GM19452 (cell line): Measurements from ENCODE around the gene KCNIP1.

ENCODE experiments used
- ATAC-seq: cut with Tn5 transposase; IDR thresholded peaks from one replicate; pipeline ENCODE4 v1.9.1; 2021; ENCODE audit not compliant: unreplicated experiment

The KCNIP1 gene

DNA sequence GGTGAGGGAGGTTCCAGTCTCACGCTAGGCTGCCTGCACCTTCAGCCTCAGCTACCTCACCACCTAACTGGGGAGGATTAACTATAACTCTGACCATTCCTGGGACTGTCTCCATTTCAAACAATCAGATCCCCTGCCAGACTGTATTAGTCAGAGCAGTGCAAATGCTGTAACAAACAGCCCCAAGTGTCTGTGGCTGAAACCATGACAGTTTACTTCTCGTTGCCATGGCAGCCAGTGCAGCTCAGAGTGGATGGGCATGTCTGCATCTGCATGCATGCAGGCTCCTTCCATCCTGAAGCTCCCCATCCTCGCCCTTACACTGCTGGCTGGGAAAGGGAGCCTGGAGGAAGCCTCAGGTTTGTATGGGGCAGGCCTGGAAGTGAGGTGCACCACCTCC, 86.7 kb downstream of the KCNIP1 start:
- ATAC-seq, result no peak

DNA sequence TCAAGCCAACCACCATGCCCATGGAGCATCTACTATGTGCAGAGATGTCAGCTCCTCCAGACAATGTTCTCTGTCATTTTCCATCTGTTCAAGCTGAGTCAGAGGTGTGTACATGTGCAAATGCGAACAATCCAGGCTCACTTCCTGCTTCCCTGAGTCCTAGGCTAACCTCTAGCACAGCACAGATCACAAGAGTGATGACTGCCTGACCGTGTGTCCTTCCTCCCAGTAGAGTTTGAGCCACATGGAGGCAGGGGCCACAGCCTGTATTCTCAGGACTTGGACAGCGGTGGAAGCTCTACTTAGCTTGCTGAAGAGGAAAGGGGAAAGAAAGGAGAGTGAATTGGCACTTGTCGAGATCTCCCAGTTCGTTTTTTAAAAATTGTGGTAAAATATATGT, 87.2 kb downstream of the KCNIP1 start:
- no peak for ATAC-seq

DNA sequence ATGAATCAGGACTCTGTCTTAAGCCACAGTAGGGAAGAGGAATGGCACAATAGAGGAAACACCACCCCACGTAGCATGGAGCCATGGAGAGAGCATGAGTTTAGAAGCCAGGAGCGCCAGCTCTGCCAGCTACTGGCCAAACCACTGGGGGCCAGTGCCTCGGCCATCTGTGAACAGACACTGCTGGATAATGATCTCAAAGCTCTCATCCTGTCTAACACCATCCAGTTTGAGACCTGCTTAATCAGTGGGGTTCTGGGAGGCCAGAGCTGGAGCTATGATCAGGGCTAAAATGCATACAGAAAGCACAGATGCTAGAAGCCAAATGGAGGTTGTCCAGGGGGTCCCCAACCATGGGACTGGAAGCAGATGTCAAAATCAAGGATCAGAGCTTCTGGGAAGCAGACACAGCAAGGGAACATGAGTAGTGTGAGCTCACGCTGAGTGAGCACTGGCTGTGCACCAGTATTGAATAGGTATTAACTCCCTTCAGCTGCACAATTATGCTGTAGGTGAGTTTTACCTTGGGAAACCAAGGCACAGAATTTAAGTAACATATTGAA, 92.7 kb downstream of the KCNIP1 start:
- no peak for ATAC-seq

DNA sequence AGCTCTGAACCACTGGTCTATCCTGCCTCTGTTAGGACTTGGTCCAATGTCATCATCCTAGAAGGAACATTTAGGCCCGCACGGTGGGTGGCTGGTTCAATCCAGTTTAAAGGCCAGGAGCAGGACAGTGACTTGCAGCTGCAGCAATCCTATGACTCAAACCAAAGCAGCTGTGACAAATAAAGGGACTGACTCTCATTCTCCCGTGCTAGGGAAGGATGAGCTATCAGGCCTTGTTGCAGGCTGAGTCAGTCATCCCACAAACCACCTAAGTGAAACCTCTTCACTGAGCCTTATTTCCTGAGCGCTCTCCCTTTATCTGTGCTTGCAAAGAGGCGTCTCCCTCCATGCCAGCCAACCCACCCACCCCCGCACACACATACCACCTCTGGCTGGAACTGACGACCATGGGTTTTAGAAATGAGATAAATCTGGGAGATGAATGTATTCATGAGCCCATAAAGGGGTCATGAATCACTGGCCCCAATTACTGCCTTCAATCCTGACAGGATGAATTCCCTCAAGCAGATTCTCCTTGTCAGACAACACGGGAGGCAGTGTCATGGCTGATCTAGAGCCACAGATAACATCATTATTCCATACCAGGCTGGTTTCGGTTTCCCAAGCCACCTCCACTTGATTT, 93.4 kb downstream of the KCNIP1 start:
- ATAC-seq, result peak; percentile 57

DNA sequence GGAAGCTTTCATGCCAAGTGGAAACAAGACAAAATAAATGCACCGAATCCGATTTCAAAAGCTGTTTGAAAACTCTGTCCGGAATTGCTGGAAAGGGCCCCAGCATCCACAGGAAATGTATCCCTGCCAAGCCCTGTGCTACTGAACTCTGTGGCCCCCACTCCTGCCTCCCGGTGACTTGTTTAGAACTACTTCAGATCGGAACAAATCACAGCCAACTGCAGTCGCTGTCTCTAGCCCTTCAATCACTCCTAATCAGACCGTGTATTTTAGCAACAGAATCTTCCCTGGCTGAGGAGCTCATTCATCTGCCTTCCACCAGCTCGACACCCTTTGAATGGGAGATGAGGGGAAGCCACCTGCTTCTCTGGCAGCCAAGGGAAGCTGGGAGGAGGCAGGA, 94.1 kb downstream of the KCNIP1 start:
- no peak for ATAC-seq

DNA sequence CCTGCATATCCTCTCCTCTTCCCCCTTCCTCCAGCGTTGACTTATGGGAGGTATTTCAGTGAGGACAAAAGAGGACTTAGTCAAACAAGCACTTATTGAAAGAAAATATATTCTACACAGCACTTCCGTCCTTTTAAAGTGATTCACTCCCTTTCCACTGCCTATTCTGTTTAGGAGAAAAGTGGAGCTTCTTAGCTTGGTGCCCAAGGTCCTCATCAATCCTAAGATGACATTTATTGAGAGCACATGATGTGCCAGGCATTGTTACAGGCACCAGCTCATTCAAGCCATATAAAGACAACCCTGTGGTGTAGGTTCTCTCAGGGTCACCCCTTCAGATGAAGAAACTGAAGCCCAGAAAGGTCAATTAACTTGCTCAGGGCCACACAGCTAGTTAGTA, 95.9 kb downstream of the KCNIP1 start:
- ATAC-seq, result no peak

DNA sequence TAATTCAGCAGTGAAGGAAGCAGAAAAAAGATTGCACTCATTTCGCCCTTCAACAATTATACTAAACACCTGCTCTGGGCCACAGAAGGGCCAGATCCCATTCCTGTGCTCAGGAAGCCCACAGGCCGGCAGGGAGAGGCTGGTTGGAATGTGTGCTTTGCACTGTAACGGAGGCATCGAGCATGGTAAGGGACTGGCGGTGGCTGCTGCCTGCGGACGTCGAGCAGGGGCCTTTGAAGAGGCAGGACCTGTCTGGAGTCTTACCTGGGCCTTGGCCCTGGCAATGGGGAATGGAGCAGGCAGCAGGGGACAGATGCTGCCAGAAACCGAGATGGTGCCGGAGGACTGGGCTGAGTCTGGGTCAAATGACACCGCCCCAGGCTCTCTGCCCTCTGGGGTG, 97.8 kb downstream of the KCNIP1 start:
- no peak for ATAC-seq

DNA sequence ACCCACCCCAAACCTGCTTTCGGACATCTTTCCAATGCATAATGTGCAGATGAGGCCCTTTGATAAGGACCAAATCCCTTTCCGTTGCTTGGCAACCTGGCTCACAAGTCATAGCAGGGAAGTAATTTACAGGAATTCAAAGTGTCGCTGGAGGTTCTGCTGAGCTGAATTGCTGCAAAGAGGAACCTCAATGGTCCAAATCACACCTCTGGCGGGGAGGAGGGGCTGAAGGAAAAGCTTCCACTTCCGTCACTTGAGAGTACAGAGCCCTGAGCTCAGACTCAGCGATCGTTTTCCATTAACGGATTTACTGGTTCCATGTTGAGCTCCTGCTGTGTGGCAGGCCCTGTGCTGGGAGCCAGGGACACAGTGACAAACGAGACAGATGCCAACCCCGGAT, 99.3 kb downstream of the KCNIP1 start:
- no peak for ATAC-seq

DNA sequence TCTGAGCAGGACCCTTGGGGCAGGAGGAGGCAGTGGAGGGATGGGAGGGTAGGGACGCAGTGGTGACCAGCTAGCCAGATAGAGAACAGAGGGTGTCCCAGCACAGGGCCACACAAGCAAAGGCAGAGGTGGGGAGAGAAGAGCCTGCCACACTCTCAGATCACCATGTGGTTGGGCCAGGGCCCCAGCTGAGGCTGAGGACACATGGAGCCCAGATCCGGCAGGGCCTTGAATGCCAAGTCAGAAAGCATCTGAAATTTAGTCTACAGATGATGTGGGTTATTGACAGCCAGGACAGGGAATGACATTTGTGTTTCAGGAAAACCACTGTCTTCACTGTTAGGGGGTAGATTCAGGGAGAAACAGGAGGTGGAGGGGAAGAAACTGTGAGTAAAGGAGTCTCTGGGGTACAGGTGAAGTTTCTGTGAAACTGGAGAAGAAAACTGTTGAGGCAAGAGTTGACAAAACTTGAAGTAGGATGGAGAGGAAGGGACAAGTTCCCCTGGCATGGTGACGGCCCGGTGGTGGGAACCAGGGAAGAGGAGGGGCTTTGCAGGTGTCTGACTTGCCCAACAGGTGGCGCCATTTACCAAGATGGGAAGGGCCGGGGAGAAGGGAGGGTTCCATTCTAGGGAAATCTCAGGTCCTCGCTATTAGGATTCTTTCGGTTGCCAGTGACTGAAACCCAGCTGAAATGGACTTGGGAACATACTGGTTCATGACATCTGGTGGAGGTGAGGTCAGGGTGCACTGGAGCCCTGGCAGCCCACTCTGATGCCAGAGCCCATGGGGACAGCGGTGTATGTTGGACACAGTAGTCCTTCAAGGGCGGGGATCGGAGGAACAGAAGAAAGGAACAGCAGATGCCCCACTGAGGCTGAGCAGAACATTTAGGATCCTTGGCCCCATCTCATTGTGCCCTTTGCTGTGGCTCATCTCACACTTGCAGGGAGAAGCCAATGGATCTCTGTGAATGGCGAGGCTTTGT, 100.1 kb downstream of the KCNIP1 start:
- peak; percentile 60 for ATAC-seq

DNA sequence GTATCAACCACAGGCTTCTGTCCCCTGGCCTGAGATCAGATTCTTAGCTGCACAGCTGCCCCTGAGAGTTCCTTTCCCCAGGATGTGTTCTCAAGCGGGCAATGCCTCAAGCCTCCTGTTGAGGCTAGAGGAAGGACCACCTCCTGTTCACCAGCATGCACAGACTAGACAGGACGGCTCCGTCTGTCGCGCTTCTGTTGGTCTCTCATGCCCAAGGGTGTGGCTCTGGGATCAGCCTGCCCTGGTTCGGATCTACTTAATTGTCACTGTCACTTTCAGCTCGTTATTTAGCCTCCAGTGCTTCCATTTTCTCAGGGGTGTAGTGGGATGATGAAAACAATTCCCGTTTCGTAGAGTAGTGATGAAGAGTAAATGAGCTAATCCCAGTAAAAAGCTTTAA, 103.1 kb downstream of the KCNIP1 start:
- ATAC-seq, result no peak

DNA sequence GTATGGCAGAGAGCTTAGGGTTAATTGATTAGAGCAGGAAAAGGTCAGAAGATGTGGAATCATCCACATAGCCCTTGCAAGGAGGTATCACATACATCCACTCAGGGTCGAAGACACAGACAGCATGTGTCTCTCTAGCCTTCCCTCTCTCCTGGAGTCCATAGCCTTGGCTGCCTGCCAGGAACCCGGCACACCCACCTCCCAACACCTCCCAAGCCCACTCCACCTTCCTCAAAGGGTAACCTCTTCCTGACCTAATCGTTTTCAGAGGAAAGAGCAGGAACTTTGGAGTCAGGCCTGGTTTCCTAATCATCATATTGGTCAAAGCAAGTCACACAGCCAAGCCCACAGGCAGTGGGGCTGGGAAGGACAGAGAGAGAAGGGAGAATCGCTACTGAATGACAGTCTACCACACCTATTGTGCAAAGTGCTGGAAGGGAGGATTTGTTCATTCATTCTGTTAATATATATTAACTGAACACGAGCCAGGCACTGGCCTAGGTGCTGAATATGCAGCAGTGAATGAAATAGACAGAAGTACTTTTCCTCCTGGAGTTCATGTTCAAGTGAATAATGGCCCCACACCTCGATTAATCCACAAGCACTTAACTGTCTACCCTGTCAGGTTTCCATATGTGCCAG, 107.8 kb downstream of the KCNIP1 start:
- no peak for ATAC-seq

DNA sequence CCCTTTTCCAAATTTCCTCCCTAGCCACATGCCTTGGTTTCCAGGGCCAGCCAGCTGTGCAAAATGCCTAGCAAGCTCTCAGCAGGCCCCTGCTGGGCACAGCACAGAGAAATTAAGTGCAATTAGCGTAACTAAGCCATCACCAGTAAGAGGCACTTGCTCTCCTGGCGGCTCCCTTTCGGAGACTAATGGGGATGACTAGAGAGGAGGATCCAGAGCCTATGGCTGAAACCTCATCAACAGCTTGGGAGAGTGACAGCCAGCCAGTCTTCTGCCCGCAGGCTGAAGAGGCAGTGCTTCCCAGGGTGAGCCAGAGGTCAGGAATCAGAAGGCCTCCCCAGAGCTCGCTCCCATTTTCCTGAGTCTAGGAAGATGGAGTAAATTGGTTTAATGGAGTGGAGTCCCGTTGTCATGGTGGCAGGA, 108.4 kb downstream of the KCNIP1 start:
- ATAC-seq, result no peak

DNA sequence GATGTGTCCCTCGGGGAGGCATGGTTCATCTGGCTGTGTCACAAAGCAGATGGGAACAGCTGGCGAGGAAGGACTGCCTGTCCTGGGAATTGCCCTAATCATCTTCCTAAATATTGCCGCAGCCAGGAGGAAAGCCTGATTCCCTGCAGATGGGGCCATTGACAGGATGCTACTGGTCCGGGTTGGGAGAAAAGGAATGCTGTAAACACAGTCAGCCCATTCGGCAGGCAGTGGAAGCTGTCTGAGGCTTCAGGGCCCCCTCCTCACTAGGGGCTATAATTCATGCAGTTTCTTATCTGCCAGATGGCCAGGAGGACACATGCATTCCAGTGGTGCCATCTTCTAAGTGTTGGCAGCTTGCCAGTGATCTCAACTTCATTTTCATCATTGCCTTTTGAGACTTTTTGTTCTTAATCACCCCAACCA, 110.3 kb downstream of the KCNIP1 start:
- no peak for ATAC-seq

DNA sequence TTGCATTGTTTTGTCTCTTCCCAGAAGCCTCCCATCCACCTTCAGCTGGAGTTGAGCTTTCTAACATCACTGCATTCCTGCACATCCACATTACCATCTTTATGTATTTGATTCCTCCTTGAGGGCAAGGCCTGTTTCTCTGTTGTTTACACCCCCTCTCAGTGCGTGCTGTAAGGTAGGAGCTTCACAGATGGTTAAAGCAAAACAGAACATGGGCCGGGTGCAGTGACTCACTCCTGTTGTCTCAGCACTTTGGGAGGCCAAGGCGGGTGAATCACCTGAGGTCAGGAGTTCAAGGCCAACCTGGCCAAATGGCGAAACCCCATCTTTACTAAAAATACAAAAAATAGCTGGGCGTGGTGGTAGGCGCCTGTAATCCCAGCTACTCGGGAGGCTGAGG, 110.9 kb downstream of the KCNIP1 start:
- no peak for ATAC-seq

DNA sequence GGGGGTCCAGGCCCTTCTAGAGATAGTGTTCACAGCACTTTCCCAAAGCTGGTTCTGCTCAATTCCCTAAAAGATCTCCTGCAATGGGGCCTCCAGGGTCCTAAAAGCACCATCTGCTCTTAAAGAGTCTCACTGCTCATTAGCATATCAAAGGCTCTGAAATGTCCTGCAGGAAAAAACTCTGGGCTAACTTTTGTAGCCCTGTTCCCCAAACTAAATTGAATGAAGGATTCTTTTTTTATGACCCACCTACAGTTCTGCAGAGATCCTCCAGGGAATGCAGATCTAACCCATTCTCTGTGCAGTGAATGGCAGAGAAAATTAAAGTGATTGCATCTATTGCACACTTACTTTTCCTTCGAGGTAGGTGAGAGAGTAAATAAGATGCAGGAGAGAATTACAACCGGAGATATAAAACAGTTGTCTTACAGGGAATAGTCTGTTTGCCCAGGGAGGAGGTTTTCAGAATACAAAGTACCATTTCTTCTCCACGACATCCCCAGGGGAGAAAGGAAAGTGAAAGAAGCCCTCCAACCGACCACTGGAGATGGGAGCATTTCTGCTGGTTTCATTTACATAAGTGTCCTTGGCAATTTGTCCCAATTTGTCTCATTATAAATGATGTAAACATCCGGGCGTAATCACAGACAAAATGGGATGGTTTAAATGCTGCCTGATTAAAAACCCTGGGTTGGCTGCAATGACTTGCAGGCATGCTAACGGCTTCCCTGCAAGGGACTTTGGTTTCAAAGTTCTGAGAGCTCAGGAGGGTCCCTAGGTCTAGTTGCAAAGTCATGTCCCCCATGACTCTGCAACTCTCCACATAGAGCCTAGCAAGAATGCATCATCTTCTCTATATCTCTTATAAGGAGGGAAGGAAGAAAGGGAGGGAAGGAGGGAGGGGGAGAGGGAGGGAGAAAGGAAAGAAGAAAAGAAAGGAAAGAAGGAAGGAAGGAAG, 114.0 kb downstream of the KCNIP1 start:
- ATAC-seq, result no peak

DNA sequence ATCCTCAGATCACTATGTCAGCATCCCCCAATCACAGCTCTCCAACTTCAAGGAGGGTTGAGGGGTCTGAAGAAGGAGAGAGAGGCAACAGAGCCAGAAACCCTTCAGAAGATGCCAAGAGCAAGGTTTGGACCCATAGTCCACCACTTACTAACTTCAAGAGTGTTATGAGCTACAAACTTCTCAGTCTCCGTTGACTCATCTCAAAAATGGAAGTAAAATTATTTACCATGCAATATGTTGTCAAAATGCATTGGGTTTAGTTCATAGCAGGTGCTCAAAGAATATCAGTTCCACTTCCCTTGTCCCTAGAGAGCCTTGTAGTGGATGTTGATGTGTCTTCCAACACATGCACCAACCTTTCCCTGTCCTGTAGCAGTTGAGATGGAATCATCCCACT, 116.0 kb downstream of the KCNIP1 start:
- no peak for ATAC-seq

DNA sequence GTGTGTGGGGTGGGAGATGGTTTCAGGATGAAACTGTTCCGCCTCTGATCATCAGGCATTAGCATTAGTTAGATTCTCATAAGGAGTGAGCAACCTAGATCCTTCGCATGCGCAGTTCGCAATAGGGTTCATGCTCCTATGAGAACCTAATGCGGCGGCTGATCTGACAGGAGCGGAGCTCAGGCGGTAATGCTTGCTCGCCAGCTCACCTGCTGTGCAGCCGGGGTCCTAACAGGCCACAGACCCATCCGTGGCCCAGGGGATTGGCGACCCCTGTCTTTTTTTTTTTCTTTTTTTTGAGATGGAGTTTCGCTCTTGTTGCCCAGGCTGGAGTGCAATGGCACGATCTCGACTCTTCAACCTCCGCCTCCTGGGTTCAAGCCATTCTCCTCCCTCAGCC, 119.1 kb downstream of the KCNIP1 start:
- no peak for ATAC-seq

DNA sequence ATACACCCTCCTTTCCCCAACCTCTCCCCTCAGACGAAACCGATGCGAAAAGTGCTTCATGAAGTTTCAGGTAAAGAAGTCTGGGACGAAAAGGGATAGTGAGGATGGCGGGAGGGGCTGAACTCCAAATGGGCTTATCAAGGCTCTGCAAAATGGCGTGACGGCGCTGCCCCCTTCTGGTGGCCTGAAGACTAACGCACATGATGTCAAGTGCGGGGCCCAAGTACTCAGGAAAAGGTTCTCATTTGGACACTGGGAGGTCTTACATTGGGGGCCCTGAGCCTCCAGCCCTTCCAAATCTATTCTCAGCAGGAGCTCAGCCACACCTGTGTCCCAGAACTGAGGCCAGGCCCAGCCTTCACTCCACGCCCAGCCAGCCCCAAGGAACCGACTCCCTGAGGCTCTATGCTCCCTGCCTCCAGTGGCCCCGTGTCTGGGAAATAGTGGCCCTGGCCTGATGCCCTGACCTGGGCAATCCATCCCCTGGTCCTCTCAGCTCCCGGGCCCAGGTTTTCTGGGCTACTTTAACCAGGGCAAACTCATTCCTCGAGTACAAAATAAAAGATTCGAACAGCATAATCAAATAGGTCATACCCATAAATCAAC, 119.9 kb downstream of the KCNIP1 start:
- ATAC-seq, result no peak

DNA sequence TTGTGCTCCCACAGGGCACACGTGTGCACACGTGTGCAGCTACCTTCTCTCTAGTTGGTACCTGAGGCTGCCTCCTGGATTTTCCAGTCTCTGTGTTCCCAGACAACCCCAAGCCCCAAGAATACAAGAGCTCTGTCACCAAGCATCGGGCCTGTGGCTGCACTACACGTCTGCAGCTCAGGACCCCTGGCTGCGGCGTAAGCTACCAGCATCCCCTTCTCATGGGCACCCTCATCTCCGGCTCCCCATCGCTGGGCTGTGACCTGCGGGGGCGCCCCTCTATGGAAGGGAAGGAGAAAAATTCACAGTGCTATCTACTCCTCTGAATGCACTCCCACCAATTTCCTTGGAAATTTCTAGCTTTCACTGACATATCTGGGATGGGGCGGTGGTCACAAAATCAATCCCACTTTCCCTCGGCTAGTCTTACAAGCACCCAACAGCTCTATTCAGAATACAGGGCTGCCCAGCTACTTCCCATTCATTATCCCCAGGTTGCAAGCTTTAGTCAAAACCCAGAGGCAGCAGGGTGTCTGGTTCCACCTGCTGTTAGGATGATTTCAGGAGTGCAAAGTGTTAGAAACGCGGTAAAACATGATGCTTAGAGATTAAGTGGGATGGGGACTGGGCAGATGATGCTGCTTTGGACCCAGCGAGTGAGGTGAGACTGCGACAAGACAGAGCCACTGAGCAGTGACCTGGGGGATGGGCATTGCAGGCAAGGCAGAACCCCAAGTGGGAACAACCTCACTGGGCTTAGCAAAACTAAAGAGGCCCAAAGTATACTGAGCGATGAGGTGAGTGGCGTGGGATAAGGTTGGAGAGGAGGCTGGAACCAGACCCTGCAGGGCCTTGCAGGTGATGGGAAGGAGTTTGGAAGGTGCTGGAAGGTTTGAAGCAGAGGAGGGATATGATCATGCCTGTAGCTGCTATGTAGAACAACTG, 121.7 kb downstream of the KCNIP1 start:
- no peak for ATAC-seq
